ENCODE results near the gene ULK4.
"Not testable (repeated sequence)": the region's sequence is repeated elsewhere in the genome, so short reads cannot be mapped to it uniquely, and the experiment has no call there.

Gene ULK4

GRCh38 chr3:41683666-41684350, 278.1 kb downstream of the ULK4 start:
- DNase-seq, result no peak

GRCh38 chr3:41682996-41683395, 278.9 kb downstream of the ULK4 start:
- no peak for DNase-seq

- no peak for DNase-seq
These were observed 279.5 kb downstream of the ULK4 start for GRCh38 chr3:41682382-41682781.

- DNase-seq, result no peak
These were observed 280.4 kb downstream of the ULK4 start for GRCh38 chr3:41681479-41681878.

- DNase-seq, result no peak
These were observed 282.5 kb downstream of the ULK4 start for GRCh38 chr3:41679374-41679773.

GRCh38 chr3:41675102-41675501, 286.8 kb downstream of the ULK4 start:
- not testable (repeated sequence) for DNase-seq

- no peak for DNase-seq
These were observed 287.5 kb downstream of the ULK4 start for GRCh38 chr3:41674449-41674848.

- DNase-seq, result no peak
These were observed 288.3 kb downstream of the ULK4 start for GRCh38 chr3:41673650-41674049.

GRCh38 chr3:41668379-41668778, 293.5 kb downstream of the ULK4 start:
- no peak for DNase-seq

GRCh38 chr3:41662288-41662687, 299.6 kb downstream of the ULK4 start:
- DNase-seq, result no peak

GRCh38 chr3:41661796-41662195, 300.1 kb downstream of the ULK4 start:
- no peak for DNase-seq

GRCh38 chr3:41660510-41660909, 301.4 kb downstream of the ULK4 start:
- DNase-seq, result no peak

- DNase-seq, result no peak
These were observed 308.2 kb downstream of the ULK4 start for GRCh38 chr3:41653571-41654239.

- DNase-seq, result no peak
These were observed 309.0 kb downstream of the ULK4 start for GRCh38 chr3:41652931-41653330.

GRCh38 chr3:41652506-41652905, 309.4 kb downstream of the ULK4 start:
- DNase-seq, result no peak

- DNase-seq, result no peak
These were observed 310.2 kb downstream of the ULK4 start for GRCh38 chr3:41651718-41652117.

- DNase-seq, result no peak
These were observed 311.5 kb downstream of the ULK4 start for GRCh38 chr3:41650406-41650805.

- DNase-seq, result no peak
These were observed 312.7 kb downstream of the ULK4 start for GRCh38 chr3:41649129-41649739.

GRCh38 chr3:41647730-41648129, 314.2 kb downstream of the ULK4 start:
- not testable (repeated sequence) for DNase-seq

- DNase-seq, result no peak
These were observed 321.8 kb downstream of the ULK4 start for GRCh38 chr3:41640076-41640475.

GRCh38 chr3:41638381-41638780, 323.5 kb downstream of the ULK4 start:
- DNase-seq, result no peak

- no peak for DNase-seq
These were observed 329.2 kb downstream of the ULK4 start for GRCh38 chr3:41632700-41633099.

- no peak for DNase-seq
These were observed 331.2 kb downstream of the ULK4 start for GRCh38 chr3:41630708-41631107.

GRCh38 chr3:41629986-41630385, 331.9 kb downstream of the ULK4 start:
- DNase-seq, result no peak

Data from hematopoietic multipotent progenitor cell treated with erythropoietin and hydrocortisone succinate and interleukin-3 and kit ligand, for 6 days (in vitro differentiated cells).